GM19452 (cell line): Measurements from ENCODE around the gene PLEKHG7.
"Not testable (repeated sequence)": the region's sequence is repeated elsewhere in the genome, so short reads cannot be mapped to it uniquely, and the experiment has no call there.

Experiments
- ATAC-seq: cut with Tn5 transposase; IDR thresholded peaks from one replicate; pipeline ENCODE4 v1.9.1; 2021; ENCODE audit not compliant: unreplicated experiment

The PLEKHG7 gene

GRCh38 chr12:92745856-92746550, 43.2 kb downstream of the PLEKHG7 start:
- ATAC-seq = no peak

- ATAC-seq = no peak
Measured at GRCh38 chr12:92747151-92747550, 44.4 kb downstream of the PLEKHG7 start.

GRCh38 chr12:92749691-92750090, 46.9 kb downstream of the PLEKHG7 start:
- ATAC-seq = not testable (repeated sequence)

- no peak for ATAC-seq
Measured at GRCh38 chr12:92753976-92754885, 51.4 kb downstream of the PLEKHG7 start.

GRCh38 chr12:92756898-92757596, 54.3 kb downstream of the PLEKHG7 start:
- no peak for ATAC-seq

GRCh38 chr12:92757597-92758121, 54.9 kb downstream of the PLEKHG7 start:
- ATAC-seq = peak; percentile 56

GRCh38 chr12:92759634-92760268, 57.0 kb downstream of the PLEKHG7 start:
- ATAC-seq = no peak

- no peak for ATAC-seq
Measured at GRCh38 chr12:92762773-92763172, 60.0 kb downstream of the PLEKHG7 start.

GRCh38 chr12:92764831-92765230, 62.0 kb downstream of the PLEKHG7 start:
- ATAC-seq = no peak

GRCh38 chr12:92765871-92766270, 63.1 kb downstream of the PLEKHG7 start:
- ATAC-seq = no peak

GRCh38 chr12:92769124-92769901, 66.5 kb downstream of the PLEKHG7 start:
- no peak for ATAC-seq

GRCh38 chr12:92771001-92771400, 68.2 kb downstream of the PLEKHG7 start:
- no peak for ATAC-seq

- no peak for ATAC-seq
Measured at GRCh38 chr12:92775416-92775815, 72.6 kb downstream of the PLEKHG7 start.

- ATAC-seq = no peak
Measured at GRCh38 chr12:92778525-92778924, 75.7 kb downstream of the PLEKHG7 start.

GRCh38 chr12:92779902-92780301, 77.1 kb downstream of the PLEKHG7 start:
- no peak for ATAC-seq

GRCh38 chr12:92784356-92784755, 81.6 kb downstream of the PLEKHG7 start:
- ATAC-seq = no peak

GRCh38 chr12:92784797-92785562, 82.2 kb downstream of the PLEKHG7 start:
- peak; percentile 95 for ATAC-seq

GRCh38 chr12:92785563-92785950, 82.8 kb downstream of the PLEKHG7 start:
- ATAC-seq = no peak

GRCh38 chr12:92786045-92786444, 83.3 kb downstream of the PLEKHG7 start:
- ATAC-seq = no peak
